Esophagus squamous epithelium (tissue), 4 donors: ENCODE measurements around the gene CHN2.
"Not testable (repeated sequence)": the region's sequence is repeated elsewhere in the genome, so short reads cannot be mapped to it uniquely, and the experiment has no call there.

Source experiments
- CTCF ChIP-seq, 6 experiments: fragments of 450-650 bp in 4 of 6; fragments of 200-600 bp in 2 of 6; sonication (generic) in 2 of 6; IDR thresholded peaks; one replicate each; pipeline ENCODE4 v1.5.1; 2016 to 2019; ENCODE audit warnings: antibody characterized with exemption in 6 of 6, mild to moderate bottlenecking in 4 of 6, moderate library complexity in 4 of 6
- POLR2A ChIP-seq, 4 donors: fragments of 450-650 bp; IDR thresholded peaks; one replicate each; pipeline ENCODE4 v1.6.1; 2017; ENCODE audit warnings: antibody characterized with exemption in 4 of 4, mild to moderate bottlenecking in 4 of 4, moderate library complexity in 3 of 4

DNA sequence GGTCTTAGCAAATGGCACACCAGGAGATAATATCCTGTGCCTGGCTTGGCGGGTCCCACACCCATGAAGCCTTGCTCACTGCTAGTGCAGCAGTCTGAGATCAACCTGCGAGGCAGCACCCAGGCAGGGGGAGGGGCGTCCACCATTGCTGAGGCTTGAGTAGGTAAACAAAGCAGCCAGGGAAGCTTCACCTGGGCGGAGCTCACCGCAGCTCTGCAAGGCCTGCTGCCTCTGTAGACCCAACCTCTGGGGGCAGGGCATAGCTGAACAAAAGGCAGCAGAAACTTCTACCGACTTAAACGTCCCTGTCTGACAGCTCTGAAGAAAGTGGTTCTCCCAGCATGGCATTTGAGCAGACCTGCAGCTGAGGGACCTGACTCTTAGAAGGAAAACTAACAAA, 334.0 kb downstream of the CHN2 start:
- TF ChIP-seq POLR2A, CTCF (IDR thresholded peaks at IDR 0.05): not testable (repeated sequence)
